HS-5 (cell line): ENCODE data around the gene HK3.
"Not testable (repeated sequence)": the region's sequence is repeated elsewhere in the genome, so short reads cannot be mapped to it uniquely, and the experiment has no call there.

ENCODE experiments used
- DNase-seq: peaks from one replicate; pipeline ENCODE4 v3.0.0-alpha.2; 2012; ENCODE audit warnings: low read depth

HK3 gene

GRCh38 chr5:176882567-176882903, 16.6 kb downstream of the HK3 start:
- DNase-seq: no peak

- no peak for DNase-seq
Observed at GRCh38 chr5:176881816-176882566, 17.2 kb downstream of the HK3 start.

GRCh38 chr5:176881021-176881749, 18.0 kb downstream of the HK3 start:
- no peak for DNase-seq

- no peak for DNase-seq
Observed at GRCh38 chr5:176880366-176881020, 18.7 kb downstream of the HK3 start.

- DNase-seq: no peak
Observed at GRCh38 chr5:176879663-176880361, 19.3 kb downstream of the HK3 start.

- no peak for DNase-seq
Observed at GRCh38 chr5:176878906-176879662, 20.1 kb downstream of the HK3 start.

GRCh38 chr5:176878463-176878862, 20.7 kb downstream of the HK3 start:
- DNase-seq: no peak

GRCh38 chr5:176877793-176878331, 21.3 kb downstream of the HK3 start:
- DNase-seq: no peak

GRCh38 chr5:176876506-176877431, 22.4 kb downstream of the HK3 start:
- DNase-seq: no peak

GRCh38 chr5:176875783-176876505, 23.2 kb downstream of the HK3 start:
- no peak for DNase-seq

GRCh38 chr5:176875014-176875550, 24.1 kb downstream of the HK3 start:
- no peak for DNase-seq

GRCh38 chr5:176874198-176874780, 24.9 kb downstream of the HK3 start:
- DNase-seq: no peak

GRCh38 chr5:176873541-176874172, 25.5 kb downstream of the HK3 start:
- no peak for DNase-seq

GRCh38 chr5:176873011-176873410, 26.1 kb downstream of the HK3 start:
- DNase-seq: not testable (repeated sequence)

- DNase-seq: not testable (repeated sequence)
Observed at GRCh38 chr5:176872586-176872985, 26.6 kb downstream of the HK3 start.

GRCh38 chr5:176870644-176871043, 28.5 kb downstream of the HK3 start:
- not testable (repeated sequence) for DNase-seq

GRCh38 chr5:176870110-176870591, 29.0 kb downstream of the HK3 start:
- no peak for DNase-seq

GRCh38 chr5:176869501-176870109, 29.5 kb downstream of the HK3 start:
- no peak for DNase-seq
